Tibial nerve (tissue), 4 donors: ENCODE data around the gene CCDC190.

Experiments
- CTCF ChIP-seq, 5 experiments: fragments of 200-600 bp in 3 of 5; fragments of 450-650 bp in 2 of 5; sonication (generic) in 3 of 5; IDR thresholded peaks; one replicate each; pipeline ENCODE4 v1.5.1; 2016 to 2019; ENCODE audit warnings: antibody characterized with exemption in 5 of 5, mild to moderate bottlenecking in 3 of 5, moderate library complexity in 2 of 5
- EP300 ChIP-seq, 2 donors: sonication (generic); formaldehyde crosslinking; IDR thresholded peaks; one replicate each; pipeline ENCODE4 v1.6.1; 2017; ENCODE audit warnings: antibody characterized with exemption in 2 of 2, mild to moderate bottlenecking in 1 of 2

DNA sequence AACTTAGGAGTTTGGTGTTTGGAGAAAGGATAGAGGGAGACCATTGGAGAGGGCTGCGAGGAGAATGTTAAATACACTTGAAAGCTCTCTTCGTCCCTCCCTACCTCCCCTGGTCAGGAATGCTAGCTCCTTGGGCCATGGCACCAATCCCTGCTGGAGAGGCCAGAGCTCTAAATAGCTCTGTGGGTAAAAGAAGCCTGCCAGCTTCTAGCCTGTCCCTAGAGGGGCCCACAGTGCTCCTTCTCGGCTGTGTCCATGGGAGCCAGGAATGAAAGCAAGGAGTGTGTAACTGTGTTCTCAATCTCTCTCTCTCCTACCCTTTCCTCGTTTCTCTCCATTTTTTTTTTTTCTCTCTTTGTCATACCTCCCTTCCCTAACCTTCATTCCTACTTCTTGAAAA lies at the start of gene CCDC190:
- no peak for TF ChIP-seq CTCF (IDR thresholded peaks at IDR 0.05)
- no peak for TF ChIP-seq EP300 (IDR thresholded peaks at IDR 0.05)
